CD4-positive, alpha-beta T cell (primary cell): ENCODE data around the gene RPS6KA2. TPM values are rescaled to one million over a fixed set of nuclear protein-coding genes. Genes with fewer than 3 reads are reported as not detected.

ENCODE experiments used
- ATAC-seq: fragments of 200-7000 bp; cut with Tn5 transposase; one replicate; pipeline ENCODE4 v1.10.0; 2022; ENCODE audit warnings: mild to moderate bottlenecking; ENCODE audit not compliant: poor library complexity
- CTCF ChIA-PET: fragments of 350-600 bp; sonication (Branson Sonifier 250); formaldehyde crosslinking; loops from one replicate; lab custom pipeline; 2021; ENCODE audit warnings: antibody characterized with exemption, inconsistent platforms; lab: Charles Lee
- POLR2A ChIA-PET: fragments of 350-600 bp; sonication (Branson Sonifier 250); formaldehyde crosslinking; loops from one replicate; lab custom pipeline; 2021; ENCODE audit warnings: antibody characterized with exemption, inconsistent platforms; lab: Charles Lee
- DNase-seq, 14 experiments: peaks; one replicate each; pipeline ENCODE4 v3.0.0-alpha.2; 2013 to 2020; ENCODE audit warnings: mixed read lengths in 2 of 14
- H3K27ac ChIP-seq, 2 donors: one replicate each; pipeline versions ENCODE4 v1.5.1 to v1.7.0; 2013; ENCODE audit warnings: low read length in 2 of 2, low read depth in 1 of 2, mild to moderate bottlenecking in 1 of 2
- H3K27me3 ChIP-seq, 2 experiments: 1 replicate in 1 of 2; 2 replicates in 1 of 2; pipeline versions ENCODE4 v1.6.1 to v1.7.0; 2013; ENCODE audit warnings: low read length in 2 of 2, control low read depth in 1 of 2, mild to moderate bottlenecking in 1 of 2, moderate library complexity in 1 of 2; ENCODE audit not compliant: insufficient read depth in 2 of 2, control insufficient read depth in 1 of 2
- H3K36me3 ChIP-seq: one replicate; pipeline ENCODE4 v1.6.1; 2013; ENCODE audit warnings: low read length, control low read depth; ENCODE audit not compliant: insufficient read depth
- H3K4me1 ChIP-seq: one replicate; pipeline ENCODE4 v1.6.1; 2013; ENCODE audit warnings: low read length, control low read depth; ENCODE audit not compliant: insufficient read depth
- H3K4me3 ChIP-seq: one replicate; pipeline ENCODE4 v1.5.1; 2013; ENCODE audit warnings: mild to moderate bottlenecking, low read length, moderate library complexity
- H3K9me3 ChIP-seq, 2 experiments: 1 replicate in 1 of 2; 2 replicates in 1 of 2; pipeline versions ENCODE4 v1.6.1 to v1.7.0; 2013; ENCODE audit warnings: low read length in 2 of 2, mild to moderate bottlenecking in 2 of 2, control low read depth in 1 of 2, moderate library complexity in 1 of 2; ENCODE audit not compliant: control insufficient read depth in 1 of 2, insufficient read depth in 1 of 2
- H3K27ac Mint-ChIP-seq: one replicate; pipeline ENCODE4 v1.8.0; 2020; ENCODE audit warnings: mixed read lengths
- H3K27me3 Mint-ChIP-seq: one replicate; pipeline ENCODE4 v1.8.0; 2021; ENCODE audit warnings: mixed read lengths
- H3K36me3 Mint-ChIP-seq: one replicate; pipeline ENCODE4 v1.8.0; 2021; ENCODE audit warnings: low read depth, mixed read lengths
- H3K4me1 Mint-ChIP-seq: one replicate; pipeline ENCODE4 v1.8.0; 2021; ENCODE audit warnings: low read depth, mixed read lengths
- H3K4me3 Mint-ChIP-seq: one replicate; pipeline ENCODE4 v1.8.0; 2020; ENCODE audit warnings: mild to moderate bottlenecking, mixed read lengths
- H3K9me3 Mint-ChIP-seq: one replicate; pipeline ENCODE4 v1.8.0; 2020; ENCODE audit warnings: mixed read lengths
- CTCF ChIP-seq: fragments of 200-600 bp; IDR thresholded peaks from one replicate; pipeline ENCODE4 v1.8.0; 2022; ENCODE audit warnings: antibody characterized with exemption, mild to moderate bottlenecking
- intact Hi-C, 2 experiments: fragments of 100-400 bp; cut with DNase I in 1 of 2; cut with micrococcal nuclease in 1 of 2; formaldehyde crosslinking; loops; one replicate each; pipeline versions ENCODE4 v1.15.1 to v1.9.0; 2023 to 2025; cut with DNase I, micrococcal nuclease
- total RNA-seq, 174 experiments: library from RNA in 2 of 174; stranded (reverse) in 2 of 174; gene quantifications; one replicate each; pipeline ENCODE4 v1.2.3 and lab custom pipeline; 2021 to 2026

RPS6KA2 gene
- total RNA-seq, 2 experiments from 2014 or later = 5.6 to 6.2 TPM

- ChIA-PET CTCF (no interaction called here), POLR2A (no interaction called here)
- Mint-ChIP-seq H3K9me3 (no peaks in the 10 kb centered on the region), H3K4me1 (peaks cover 8% of the 10 kb centered on the region), H3K27me3 (no peaks in the 10 kb centered on the region), H3K27ac (no peak overlapping the region), H3K36me3 (peaks cover 8% of the 10 kb centered on the region), H3K4me3 (no peak overlapping the region)
- Histone ChIP-seq H3K36me3 (peaks cover 3% of the 10 kb centered on the region), H3K4me3 (no peak overlapping the region), H3K9me3 (no peaks in the 10 kb centered on the region), H3K27ac (no peak overlapping the region), H3K27me3 (no peaks in the 10 kb centered on the region), H3K4me1 (peaks cover 7% of the 10 kb centered on the region)
- ATAC-seq (no peak), DNase-seq (no peak)
- intact Hi-C loops = loop anchor here (5.0 to 10.0 kb wide), 3 partner anchors 199 to 237 kb away; no protein-coding TSS in a partner anchor
- TF ChIP-seq CTCF = no peak
Measured at GRCh38 chr6:166511316-166511715, 115.7 kb downstream of the RPS6KA2 start.

GRCh38 chr6:166509193-166509592 lies 117.9 kb downstream of the RPS6KA2 start:
- no peaks in the 10 kb centered on the region for H3K9me3 Mint-ChIP-seq
- no peak overlapping the region for H3K27ac ChIP-seq
- H3K27me3 ChIP-seq = no peaks in the 10 kb centered on the region
- peaks cover 3% of the 10 kb centered on the region for H3K36me3 ChIP-seq
- intact Hi-C loops = no loop called here
- ATAC-seq (no peak), DNase-seq (no peak)
- no peaks in the 10 kb centered on the region for H3K27me3 Mint-ChIP-seq
- TF ChIP-seq CTCF = no peak
- H3K4me1 Mint-ChIP-seq = peaks cover 8% of the 10 kb centered on the region
- ChIA-PET POLR2A (no interaction called here), CTCF (no interaction called here)
- H3K4me3 Mint-ChIP-seq = no peak overlapping the region
- no peak overlapping the region for H3K4me3 ChIP-seq
- H3K36me3 Mint-ChIP-seq = peaks cover 15% of the 10 kb centered on the region
- H3K4me1 ChIP-seq = peaks cover 7% of the 10 kb centered on the region
- no peak overlapping the region for H3K27ac Mint-ChIP-seq
- no peaks in the 10 kb centered on the region for H3K9me3 ChIP-seq

- POLR2A ChIA-PET = no interaction called here
- Mint-ChIP-seq H3K27ac (no peak overlapping the region), H3K4me3 (no peak overlapping the region), H3K4me1 (peaks cover 8% of the 10 kb centered on the region), H3K36me3 (peaks cover 20% of the 10 kb centered on the region), H3K9me3 (no peaks in the 10 kb centered on the region), H3K27me3 (no peaks in the 10 kb centered on the region)
- DNase-seq (no peak), ATAC-seq (no peak)
- CTCF ChIA-PET = no interaction called here
- Histone ChIP-seq H3K27ac (no peak overlapping the region), H3K4me3 (no peak overlapping the region), H3K9me3 (no peaks in the 10 kb centered on the region), H3K27me3 (no peaks in the 10 kb centered on the region), H3K36me3 (peaks cover 3% of the 10 kb centered on the region), H3K4me1 (peaks cover 7% of the 10 kb centered on the region)
- intact Hi-C loops = no loop called here
- TF ChIP-seq CTCF = no peak
Measured at GRCh38 chr6:166508726-166509125, 118.3 kb downstream of the RPS6KA2 start.
